HEK293 (cell line): ENCODE measurements around the gene PTPN4.

ENCODE experiments used
- CTCF ChIA-PET: fragments of 350-600 bp; formaldehyde crosslinking; extraction: SDS; loops from one replicate; lab custom pipeline; 2021; ENCODE audit warnings: antibody characterized with exemption; lab: Yijun Ruan, JAX
- POLR2A ChIA-PET: fragments of 300-600 bp; formaldehyde crosslinking; extraction: SDS; loops from one replicate; lab custom pipeline; 2020; ENCODE audit warnings: antibody characterized with exemption, inconsistent platforms; lab: Yijun Ruan, JAX
- H3K27ac ChIP-seq: fragments of 200-500 bp; sonication (Bioruptor generic); 2 replicates; pipeline ENCODE4 v1.5.1; 2014; ENCODE audit warnings: low read depth, low read length, control low read depth, inconsistent platforms; ENCODE audit errors: extremely low read depth
- H3K36me3 ChIP-seq, 2 experiments: fragments of 200-500 bp in 1 of 2; sonication (Bioruptor generic) in 1 of 2; 1 replicate in 1 of 2; 2 replicates in 1 of 2; pipeline ENCODE4 v1.5.1; 2014 to 2017; ENCODE audit warnings: inconsistent platforms in 2 of 2, low read length in 2 of 2; ENCODE audit not compliant: control insufficient read depth in 2 of 2, insufficient read depth in 1 of 2
- H3K4me1 ChIP-seq: fragments of 200-500 bp; sonication (Bioruptor generic); 2 replicates; pipeline ENCODE4 v1.5.1; 2014; ENCODE audit warnings: mild to moderate bottlenecking, low read length, inconsistent platforms; ENCODE audit not compliant: control insufficient read depth, insufficient read depth
- H3K4me3 ChIP-seq: 2 replicates; pipeline ENCODE4 v1.5.1; 2011; ENCODE audit warnings: low read depth, mild to moderate bottlenecking, control low read depth, low read length, moderate library complexity
- H3K9me3 ChIP-seq: fragments of 200-500 bp; sonication (Bioruptor generic); 2 replicates; pipeline ENCODE4 v1.5.1; 2014; ENCODE audit warnings: low read depth, low read length, inconsistent platforms; ENCODE audit not compliant: control insufficient read depth, insufficient read depth
- CTCF ChIP-seq: fragments of 450-650 bp; formaldehyde crosslinking; IDR thresholded peaks from 2 replicates; pipeline ENCODE4 v1.5.1; 2016; ENCODE audit warnings: missing biosample characterization, missing genetic modification characterization
- GLI2 ChIP-seq: fragments of 450-650 bp; formaldehyde crosslinking; IDR thresholded peaks from 2 replicates; pipeline ENCODE4; 2017; ENCODE audit warnings: missing biosample characterization, missing genetic modification characterization, low read depth, borderline replicate concordance
- GLIS1 ChIP-seq: fragments of 450-650 bp; formaldehyde crosslinking; IDR thresholded peaks from 2 replicates; pipeline ENCODE4 v1.5.1; 2016; ENCODE audit warnings: missing biosample characterization, missing genetic modification characterization
- KLF1 ChIP-seq: fragments of 450-650 bp; formaldehyde crosslinking; IDR thresholded peaks from 2 replicates; pipeline ENCODE4 v1.5.1; 2016; ENCODE audit warnings: missing biosample characterization, missing genetic modification characterization
- MEIS1 ChIP-seq: sonication (generic); formaldehyde crosslinking; IDR thresholded peaks from 2 replicates; pipeline ENCODE4 v1.8.1; 2022; ENCODE audit warnings: missing genetic modification reagents, mild to moderate bottlenecking, borderline replicate concordance
- OSR2 ChIP-seq: fragments of 450-650 bp; formaldehyde crosslinking; IDR thresholded peaks from 2 replicates; pipeline ENCODE4 v1.5.1; 2016; ENCODE audit warnings: missing biosample characterization, missing genetic modification characterization
- ZBTB11 ChIP-seq: fragments of 450-650 bp; formaldehyde crosslinking; conservative IDR thresholded peaks from 2 replicates; pipeline ENCODE4 v1.5.1; 2016; ENCODE audit warnings: low read depth, missing biosample characterization, missing genetic modification characterization
- ZBTB20 ChIP-seq: fragments of 450-650 bp; formaldehyde crosslinking; IDR thresholded peaks from 2 replicates; pipeline ENCODE4 v1.5.1; 2016; ENCODE audit warnings: missing biosample characterization, missing genetic modification characterization
- ZNF10 ChIP-seq: fragments of 450-650 bp; formaldehyde crosslinking; IDR thresholded peaks from 2 replicates; pipeline ENCODE4 v1.5.1; 2017; ENCODE audit warnings: missing biosample characterization, missing genetic modification characterization
- ZNF248 ChIP-seq: fragments of 450-650 bp; formaldehyde crosslinking; IDR thresholded peaks from 2 replicates; pipeline ENCODE4 v1.5.1; 2017; ENCODE audit warnings: missing biosample characterization, missing genetic modification characterization
- ZNF473 ChIP-seq: fragments of 450-650 bp; formaldehyde crosslinking; IDR thresholded peaks from 2 replicates; pipeline ENCODE4 v1.5.1; 2017; ENCODE audit warnings: missing biosample characterization, missing genetic modification characterization
- ZNF510 ChIP-seq: fragments of 450-650 bp; formaldehyde crosslinking; IDR thresholded peaks from 2 replicates; pipeline ENCODE4 v1.5.1; 2018; ENCODE audit warnings: mild to moderate bottlenecking, missing genetic modification characterization, missing biosample characterization; ENCODE audit not compliant: insufficient replicate concordance
- ZNF514 ChIP-seq: fragments of 450-650 bp; formaldehyde crosslinking; IDR thresholded peaks from 2 replicates; pipeline ENCODE4 v1.5.1; 2016; ENCODE audit warnings: missing biosample characterization, missing genetic modification characterization
- ZNF555 ChIP-seq: fragments of 450-650 bp; formaldehyde crosslinking; conservative IDR thresholded peaks from 2 replicates; pipeline ENCODE4 v1.5.1; 2017; ENCODE audit warnings: missing biosample characterization, mild to moderate bottlenecking, missing genetic modification characterization, inconsistent platforms
- ZNF561 ChIP-seq: fragments of 450-650 bp; IDR thresholded peaks from 2 replicates; pipeline ENCODE4 v1.5.1; 2018; ENCODE audit warnings: missing biosample characterization, missing genetic modification characterization, borderline replicate concordance
- ZNF610 ChIP-seq: fragments of 450-650 bp; formaldehyde crosslinking; IDR thresholded peaks from 2 replicates; pipeline ENCODE4 v1.5.1; 2016; ENCODE audit warnings: missing biosample characterization, missing genetic modification characterization, borderline replicate concordance
- ZNF624 ChIP-seq: fragments of 450-650 bp; formaldehyde crosslinking; IDR thresholded peaks from 2 replicates; pipeline ENCODE4 v1.5.1; 2017; ENCODE audit warnings: missing biosample characterization, missing genetic modification characterization
- ZNF658 ChIP-seq: fragments of 450-650 bp; formaldehyde crosslinking; IDR thresholded peaks from 2 replicates; pipeline ENCODE4; 2016; ENCODE audit warnings: missing biosample characterization, missing genetic modification characterization
- ZNF707 ChIP-seq: fragments of 450-650 bp; formaldehyde crosslinking; IDR thresholded peaks from 2 replicates; pipeline ENCODE4 v1.5.1; 2016; ENCODE audit warnings: missing biosample characterization, missing genetic modification characterization
- TF ChIP-seq, protein P1 (sequence below): fragments of 450-650 bp; formaldehyde crosslinking; IDR thresholded peaks from 2 replicates; pipeline ENCODE4 v1.5.1; 2017; ENCODE audit warnings: missing biosample characterization, missing genetic modification characterization
- TF ChIP-seq, protein P2 (sequence below): fragments of 450-650 bp; formaldehyde crosslinking; IDR thresholded peaks from 2 replicates; pipeline ENCODE4 v1.5.1; 2017; ENCODE audit warnings: missing biosample characterization, missing genetic modification characterization

PTPN4 gene

GRCh38 chr2:119721043-119721442, 38.7 kb upstream of the PTPN4 start:
- Histone ChIP-seq H3K36me3 (no peaks in the 10 kb centered on the region), H3K4me3 (no peak overlapping the region), H3K27ac (no peak overlapping the region), H3K4me1 (no peaks in the 10 kb centered on the region), H3K9me3 (no peaks in the 10 kb centered on the region)
- ChIA-PET POLR2A (no interaction called here), CTCF (interaction anchor here (1.0 to 1.5 kb wide), 4 partner anchors 19 to 349 kb away, joined by 3 to 6 read pairs (median 3); no protein-coding TSS in a partner anchor)
- TF ChIP-seq, protein P1, sequence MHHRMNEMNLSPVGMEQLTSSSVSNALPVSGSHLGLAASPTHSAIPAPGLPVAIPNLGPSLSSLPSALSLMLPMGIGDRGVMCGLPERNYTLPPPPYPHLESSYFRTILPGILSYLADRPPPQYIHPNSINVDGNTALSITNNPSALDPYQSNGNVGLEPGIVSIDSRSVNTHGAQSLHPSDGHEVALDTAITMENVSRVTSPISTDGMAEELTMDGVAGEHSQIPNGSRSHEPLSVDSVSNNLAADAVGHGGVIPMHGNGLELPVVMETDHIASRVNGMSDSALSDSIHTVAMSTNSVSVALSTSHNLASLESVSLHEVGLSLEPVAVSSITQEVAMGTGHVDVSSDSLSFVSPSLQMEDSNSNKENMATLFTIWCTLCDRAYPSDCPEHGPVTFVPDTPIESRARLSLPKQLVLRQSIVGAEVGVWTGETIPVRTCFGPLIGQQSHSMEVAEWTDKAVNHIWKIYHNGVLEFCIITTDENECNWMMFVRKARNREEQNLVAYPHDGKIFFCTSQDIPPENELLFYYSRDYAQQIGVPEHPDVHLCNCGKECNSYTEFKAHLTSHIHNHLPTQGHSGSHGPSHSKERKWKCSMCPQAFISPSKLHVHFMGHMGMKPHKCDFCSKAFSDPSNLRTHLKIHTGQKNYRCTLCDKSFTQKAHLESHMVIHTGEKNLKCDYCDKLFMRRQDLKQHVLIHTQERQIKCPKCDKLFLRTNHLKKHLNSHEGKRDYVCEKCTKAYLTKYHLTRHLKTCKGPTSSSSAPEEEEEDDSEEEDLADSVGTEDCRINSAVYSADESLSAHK (tag by site-specific recombination) = no peak
- TF ChIP-seq ZNF555 (tag by site-specific recombination) (no peak), ZNF514 (tag by site-specific recombination) (no peak), ZNF10 (tag by site-specific recombination) (no peak), ZBTB20 (no peak), KLF1 (tag by site-specific recombination) (no peak), ZNF707 (tag by site-specific recombination) (no peak), ZNF561 (tag by site-specific recombination) (no peak), GLI2 (no peak), OSR2 (no peak), ZNF510 (tag by site-specific recombination) (no peak)

DNA sequence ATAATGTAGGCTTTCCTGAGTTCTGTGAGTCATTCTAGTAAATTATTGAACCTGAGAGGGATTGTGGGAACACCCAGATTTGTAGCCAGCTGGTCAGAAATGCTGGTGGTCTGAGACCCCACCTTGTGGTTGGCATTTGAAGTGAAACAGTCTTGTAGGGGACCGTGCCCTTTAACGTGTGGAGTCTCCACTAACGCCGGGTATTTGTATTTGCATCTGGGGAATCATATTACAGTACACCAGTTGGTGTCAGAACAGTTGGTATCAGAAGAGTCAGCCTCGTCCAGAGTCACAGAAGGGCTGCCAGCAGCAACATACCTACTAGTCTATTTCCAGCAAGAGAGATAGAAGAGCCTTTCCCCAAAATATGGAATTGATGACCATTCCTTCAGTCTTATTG, 38.3 kb upstream of the PTPN4 start:
- no peak overlapping the region for H3K4me3 ChIP-seq
- no peak for TF ChIP-seq MEIS1 (CRISPR knock-in tag)
- TF ChIP-seq ZNF248 (tag by site-specific recombination) = no peak
- ChIA-PET POLR2A (interaction anchor here (0.6 kb wide), 1 partner anchor 488 kb away, joined by 4 read pairs; no protein-coding TSS in a partner anchor), CTCF (interaction anchor here (1.2 to 1.5 kb wide), 3 partner anchors 19 to 105 kb away, joined by 3 to 6 read pairs (median 3); no protein-coding TSS in a partner anchor)
- no peak overlapping the region for H3K27ac ChIP-seq
- H3K36me3 ChIP-seq = no peaks in the 10 kb centered on the region
- H3K9me3 ChIP-seq = no peaks in the 10 kb centered on the region
- no peaks in the 10 kb centered on the region for H3K4me1 ChIP-seq

DNA sequence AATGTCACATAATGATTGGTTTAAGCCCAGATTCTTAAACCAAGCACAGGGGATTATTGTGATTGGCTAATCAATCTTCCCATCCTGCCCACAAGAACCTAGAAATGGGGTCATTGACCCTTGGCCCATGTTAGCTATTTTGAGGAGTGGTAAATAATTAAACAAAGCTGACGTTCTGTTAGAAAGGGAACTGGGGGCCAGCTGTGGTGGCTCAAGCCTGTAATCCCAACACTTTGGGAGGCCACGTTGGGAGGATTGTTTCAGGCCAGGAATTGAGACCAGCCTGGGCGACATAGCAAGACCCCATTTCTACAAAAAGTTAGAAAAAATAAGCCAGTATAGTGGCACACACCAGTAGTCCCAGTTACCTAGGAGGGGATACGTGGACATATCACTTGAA, 37.8 kb upstream of the PTPN4 start:
- CTCF ChIA-PET = interaction anchor here (1.2 to 1.3 kb wide), 2 partner anchors 32 to 105 kb away, joined by 3 read pairs; no protein-coding TSS in a partner anchor
- no peak overlapping the region for H3K4me3 ChIP-seq
- TF ChIP-seq, protein P2, sequence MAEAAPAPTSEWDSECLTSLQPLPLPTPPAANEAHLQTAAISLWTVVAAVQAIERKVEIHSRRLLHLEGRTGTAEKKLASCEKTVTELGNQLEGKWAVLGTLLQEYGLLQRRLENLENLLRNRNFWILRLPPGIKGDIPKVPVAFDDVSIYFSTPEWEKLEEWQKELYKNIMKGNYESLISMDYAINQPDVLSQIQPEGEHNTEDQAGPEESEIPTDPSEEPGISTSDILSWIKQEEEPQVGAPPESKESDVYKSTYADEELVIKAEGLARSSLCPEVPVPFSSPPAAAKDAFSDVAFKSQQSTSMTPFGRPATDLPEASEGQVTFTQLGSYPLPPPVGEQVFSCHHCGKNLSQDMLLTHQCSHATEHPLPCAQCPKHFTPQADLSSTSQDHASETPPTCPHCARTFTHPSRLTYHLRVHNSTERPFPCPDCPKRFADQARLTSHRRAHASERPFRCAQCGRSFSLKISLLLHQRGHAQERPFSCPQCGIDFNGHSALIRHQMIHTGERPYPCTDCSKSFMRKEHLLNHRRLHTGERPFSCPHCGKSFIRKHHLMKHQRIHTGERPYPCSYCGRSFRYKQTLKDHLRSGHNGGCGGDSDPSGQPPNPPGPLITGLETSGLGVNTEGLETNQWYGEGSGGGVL = no peak
- TF ChIP-seq ZNF610 (tag by site-specific recombination) (no peak), ZNF658 (tag by site-specific recombination) (no peak), CTCF (tag by site-specific recombination) (no peak), GLIS1 (tag by site-specific recombination) (no peak), ZNF473 (tag by site-specific recombination) (no peak), ZNF624 (tag by site-specific recombination) (no peak), ZBTB11 (tag by site-specific recombination) (no peak)

More for the DNA sequence above, 37.8 kb upstream of the PTPN4 start:
- POLR2A ChIA-PET = interaction anchor here (0.6 kb wide), 1 partner anchor 488 kb away, joined by 4 read pairs; no protein-coding TSS in a partner anchor
- Histone ChIP-seq H3K9me3 (no peaks in the 10 kb centered on the region), H3K27ac (no peak overlapping the region), H3K36me3 (no peaks in the 10 kb centered on the region), H3K4me1 (no peaks in the 10 kb centered on the region)
